GM06990 (cell line): ENCODE measurements around the gene NRTN.
"Not testable (repeated sequence)": the region's sequence is repeated elsewhere in the genome, so short reads cannot be mapped to it uniquely, and the experiment has no call there.

ENCODE experiments used
- DNase-seq: peaks from one replicate; pipeline ENCODE4 v3.0.0-alpha.2; 2011; ENCODE audit not compliant: insufficient read length; ENCODE audit errors: extremely low read depth
- H3K27me3 ChIP-seq: replicated peaks from 2 replicates; pipeline ENCODE4 v1.6.0; 2011; ENCODE audit warnings: low read length; ENCODE audit not compliant: control insufficient read depth, insufficient read depth
- H3K36me3 ChIP-seq: 2 replicates; pipeline ENCODE4 v1.5.1; 2011; ENCODE audit warnings: low read length; ENCODE audit not compliant: control insufficient read depth, insufficient read depth
- H3K4me3 ChIP-seq: replicated peaks from 2 replicates; pipeline ENCODE4 v1.5.1; 2011; ENCODE audit warnings: low read depth, mild to moderate bottlenecking, control low read depth, low read length
- TF ChIP-seq, protein P1 (sequence below): IDR thresholded peaks from 2 replicates; pipeline ENCODE4 v1.5.1; 2011; ENCODE audit warnings: low read length, control low read depth, mild to moderate bottlenecking, inconsistent platforms; ENCODE audit not compliant: insufficient read depth, poor library complexity, severe bottlenecking

Gene NRTN

DNA sequence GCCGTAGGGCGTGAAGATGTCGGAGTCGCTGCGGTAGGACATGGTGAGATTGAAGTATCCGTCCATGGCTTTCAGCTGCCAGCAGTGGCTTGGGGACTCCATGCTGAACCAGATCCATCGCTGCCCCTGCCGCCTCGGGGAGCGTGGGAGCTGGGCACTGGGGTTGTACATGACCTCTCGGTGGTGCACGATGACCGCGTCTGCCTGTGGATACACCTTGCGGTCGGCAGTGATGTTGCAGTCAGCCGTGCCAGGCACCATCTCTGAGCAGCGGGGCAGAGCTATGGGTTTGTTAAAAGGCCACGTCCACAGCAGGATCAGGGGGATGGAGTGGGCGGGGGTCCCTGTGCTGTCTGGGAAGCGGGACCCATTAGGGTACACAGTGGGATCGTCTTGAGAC is 27.2 kb downstream of the NRTN start:
- Histone ChIP-seq H3K27me3 (no peaks in the 10 kb centered on the region), H3K36me3 (no peaks in the 10 kb centered on the region)

DNA sequence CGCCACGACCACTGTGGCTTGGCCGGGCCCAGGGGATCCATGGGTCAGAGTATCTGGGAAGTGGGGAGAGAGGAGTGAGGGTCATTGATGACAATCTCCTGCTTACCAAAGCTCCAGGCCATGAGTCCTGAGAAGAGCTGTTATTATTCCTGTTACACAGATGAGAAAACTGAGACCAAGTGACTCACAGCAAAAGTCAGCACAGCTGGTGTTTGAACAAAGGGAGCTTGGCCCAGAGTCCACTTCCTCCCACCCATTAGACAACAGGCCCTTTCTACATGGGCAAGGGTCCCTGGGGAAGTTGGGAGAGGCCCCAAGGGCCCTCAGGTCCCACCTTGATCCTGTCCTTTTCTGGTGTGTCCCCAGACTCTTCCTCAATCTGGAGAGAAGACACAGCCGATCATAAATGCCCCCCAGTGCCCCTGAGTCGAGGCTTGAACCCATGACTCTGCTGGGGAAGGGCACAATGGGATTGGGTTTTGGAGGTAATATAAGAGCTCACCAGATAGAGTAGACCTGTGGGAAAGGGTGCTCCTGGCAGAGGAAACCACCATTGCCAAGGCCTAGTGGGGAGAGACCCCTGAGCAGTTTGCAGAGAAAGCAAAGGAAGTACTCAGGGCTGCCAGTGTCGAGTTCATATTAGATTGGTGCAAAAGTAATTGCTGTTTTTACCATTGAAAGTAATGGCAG is 27.8 kb downstream of the NRTN start:
- Histone ChIP-seq H3K36me3 (no peaks in the 10 kb centered on the region), H3K4me3 (no peak overlapping the region), H3K27me3 (no peaks in the 10 kb centered on the region)
- TF ChIP-seq, protein P1, sequence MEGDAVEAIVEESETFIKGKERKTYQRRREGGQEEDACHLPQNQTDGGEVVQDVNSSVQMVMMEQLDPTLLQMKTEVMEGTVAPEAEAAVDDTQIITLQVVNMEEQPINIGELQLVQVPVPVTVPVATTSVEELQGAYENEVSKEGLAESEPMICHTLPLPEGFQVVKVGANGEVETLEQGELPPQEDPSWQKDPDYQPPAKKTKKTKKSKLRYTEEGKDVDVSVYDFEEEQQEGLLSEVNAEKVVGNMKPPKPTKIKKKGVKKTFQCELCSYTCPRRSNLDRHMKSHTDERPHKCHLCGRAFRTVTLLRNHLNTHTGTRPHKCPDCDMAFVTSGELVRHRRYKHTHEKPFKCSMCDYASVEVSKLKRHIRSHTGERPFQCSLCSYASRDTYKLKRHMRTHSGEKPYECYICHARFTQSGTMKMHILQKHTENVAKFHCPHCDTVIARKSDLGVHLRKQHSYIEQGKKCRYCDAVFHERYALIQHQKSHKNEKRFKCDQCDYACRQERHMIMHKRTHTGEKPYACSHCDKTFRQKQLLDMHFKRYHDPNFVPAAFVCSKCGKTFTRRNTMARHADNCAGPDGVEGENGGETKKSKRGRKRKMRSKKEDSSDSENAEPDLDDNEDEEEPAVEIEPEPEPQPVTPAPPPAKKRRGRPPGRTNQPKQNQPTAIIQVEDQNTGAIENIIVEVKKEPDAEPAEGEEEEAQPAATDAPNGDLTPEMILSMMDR: no peak
- no peak for DNase-seq

More for the DNA sequence above, 27.2 kb downstream of the NRTN start:
- TF ChIP-seq, protein P1: no peak
- no peak for DNase-seq
- no peak overlapping the region for H3K4me3 ChIP-seq

DNA sequence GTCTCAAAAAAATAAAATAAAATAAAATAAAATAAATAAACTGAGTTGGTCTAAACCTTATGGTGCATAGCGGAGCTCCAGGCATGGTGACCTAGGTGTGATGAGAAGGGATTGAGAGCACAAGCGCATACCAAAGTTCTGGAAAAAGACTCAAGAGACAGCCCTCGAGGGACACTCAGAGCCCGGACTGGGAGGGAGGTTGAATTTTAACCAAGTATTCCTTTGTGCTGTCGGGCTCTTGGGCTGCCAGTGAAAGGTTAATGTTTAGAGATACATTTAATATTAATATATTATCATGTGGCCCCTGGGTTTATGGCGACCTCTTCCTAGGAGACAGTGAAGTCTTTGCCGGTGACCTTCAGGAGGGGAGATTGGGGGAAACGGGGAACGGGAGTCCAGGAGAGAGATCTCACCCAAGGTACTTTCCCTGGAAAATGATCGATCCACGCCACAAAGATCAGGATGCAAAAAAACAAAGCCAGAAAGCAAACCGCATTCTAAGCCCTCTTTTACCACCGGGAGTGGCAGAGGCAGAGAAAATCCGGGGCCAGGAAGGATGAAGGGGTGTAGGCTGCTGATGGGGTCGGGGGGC is 33.0 kb downstream of the NRTN start:
- TF ChIP-seq, protein P1: no peak
- no peaks in the 10 kb centered on the region for H3K36me3 ChIP-seq
- H3K27me3 ChIP-seq: no peaks in the 10 kb centered on the region
- H3K4me3 ChIP-seq: no peak overlapping the region
- DNase-seq: no peak

DNA sequence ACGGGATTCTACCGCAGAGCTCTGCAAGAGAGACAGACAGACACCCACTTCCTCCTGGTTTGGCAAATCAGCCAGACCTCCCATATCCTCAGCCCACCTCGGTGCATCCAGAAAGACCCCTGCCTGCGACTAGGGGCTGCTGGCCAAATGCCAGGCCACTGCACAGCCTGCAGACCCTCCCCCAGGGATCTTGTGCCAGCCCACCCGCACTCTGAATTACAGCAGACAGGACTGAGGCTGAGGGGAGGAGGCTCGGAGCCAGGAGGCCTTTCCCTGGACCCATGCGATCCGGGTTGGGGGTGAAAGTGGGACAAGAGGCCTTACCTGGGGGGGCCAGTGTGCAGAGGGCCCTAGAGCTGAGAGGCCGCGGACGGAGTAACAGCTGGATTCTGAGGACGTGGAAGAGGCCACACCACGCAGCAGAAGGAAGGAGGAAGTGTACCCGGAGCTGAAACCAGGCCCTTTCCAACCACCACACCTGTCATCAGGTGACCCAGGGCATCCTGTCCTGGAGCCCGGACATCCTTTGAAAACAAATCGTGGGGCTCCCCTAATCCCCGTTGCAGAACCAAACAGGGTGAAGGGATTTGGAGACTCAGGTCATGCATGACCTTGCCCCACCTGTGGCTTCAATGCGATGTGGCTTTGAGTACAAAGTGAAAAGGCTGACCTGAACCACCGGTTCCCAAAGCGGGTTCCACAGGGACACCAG is 33.6 kb downstream of the NRTN start:
- TF ChIP-seq, protein P1: no peak
- Histone ChIP-seq H3K4me3 (no peak overlapping the region), H3K36me3 (no peaks in the 10 kb centered on the region)

DNA sequence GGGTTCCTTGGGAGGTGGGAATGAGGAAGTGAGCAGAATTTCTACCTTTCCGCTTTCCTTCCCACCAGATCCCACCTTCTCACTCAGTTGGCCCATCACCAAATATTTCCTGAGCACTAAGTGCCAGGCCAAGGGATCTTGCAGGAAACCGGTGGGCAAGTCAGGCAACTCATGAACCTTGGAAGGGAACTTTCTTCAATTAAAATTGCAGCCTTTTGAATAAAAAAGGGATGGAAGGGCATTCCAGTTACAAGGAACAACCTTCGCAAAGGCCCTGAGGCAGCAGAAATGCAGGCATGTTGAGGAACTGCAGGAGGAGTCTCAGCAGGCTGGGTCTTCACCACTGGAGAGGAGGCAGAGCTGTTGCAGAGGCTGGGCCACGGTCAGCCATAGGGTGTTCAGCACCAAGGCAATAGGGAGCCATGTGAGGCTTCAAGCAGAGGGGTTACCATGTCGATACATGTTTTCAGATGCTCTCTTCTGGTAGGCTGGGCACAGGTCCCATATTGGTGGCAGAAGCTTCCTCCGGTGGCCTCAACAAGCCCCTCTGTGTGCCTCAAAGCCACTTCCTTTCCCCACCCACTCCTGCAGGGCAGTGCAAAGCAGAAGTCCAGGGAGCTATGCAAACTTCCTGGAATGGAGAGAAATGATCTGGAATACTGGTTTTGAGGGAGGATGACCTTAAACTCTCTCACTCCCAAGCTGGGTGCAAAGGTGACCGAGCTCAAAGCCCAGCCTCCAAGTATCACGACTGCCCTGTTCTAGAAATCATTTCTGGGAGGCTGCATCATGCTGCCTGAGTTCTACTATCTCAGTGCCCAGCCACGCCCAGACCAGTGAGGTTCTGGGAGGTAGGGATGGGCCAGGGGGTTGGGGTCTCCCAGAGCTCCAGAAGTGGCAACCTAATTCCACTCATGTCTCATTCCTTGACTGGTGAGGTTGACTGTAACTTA is 34.5 kb downstream of the NRTN start, which contains the start of gene FUT6:
Gene FUT6, minus strand, starts transcription at position 638 of the 953 bp plus-strand sequence. CDS start 7,135 bp downstream, outside the sequence.
- no peak for DNase-seq
- Histone ChIP-seq H3K27me3 (no peaks in the 10 kb centered on the region), H3K4me3 (no peak within 1 kb of the TSS), H3K36me3 (no peaks in the 10 kb centered on the region)
- TF ChIP-seq, protein P1: no peak

More for the DNA sequence above, 33.6 kb downstream of the NRTN start:
- no peaks in the 10 kb centered on the region for H3K27me3 ChIP-seq
- no peak for DNase-seq

DNA sequence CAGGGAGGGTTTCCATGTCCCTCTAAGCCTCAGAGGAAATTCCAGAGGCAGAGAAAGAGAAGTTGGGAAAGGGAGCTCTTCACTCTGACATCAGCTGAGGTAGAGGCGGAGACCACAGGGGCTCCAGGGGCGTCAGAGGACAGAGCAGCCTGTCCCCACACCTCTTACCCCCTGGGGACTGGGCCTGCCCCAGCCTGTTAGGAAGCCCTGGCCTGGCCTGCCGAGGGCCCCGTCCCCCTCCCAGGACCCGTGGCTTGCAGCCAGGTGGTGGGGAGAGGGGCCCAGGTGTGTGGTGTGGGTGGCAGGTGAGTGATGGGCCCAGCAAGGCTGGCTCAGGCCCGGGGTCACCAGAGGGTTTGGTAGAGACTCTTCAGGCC is 36.9 kb downstream of the NRTN start:
- H3K27me3 ChIP-seq, H3K4me3 ChIP-seq, DNase-seq, H3K36me3 ChIP-seq: not testable (repeated sequence)
